Lower lobe of right lung (tissue), 2 donors: Measurements from ENCODE around the gene ITGA11. TPM values are rescaled to one million over a fixed set of nuclear protein-coding genes. Genes with fewer than 3 reads are reported as not detected.

ENCODE experiments used
- ATAC-seq, 2 donors: fragments of 200-7000 bp; cut with Tn5 transposase; one replicate each; pipeline ENCODE4 v1.9.1; 2020 to 2022; ENCODE audit warnings: mild to moderate bottlenecking in 2 of 2, moderate library complexity in 2 of 2
- DNase-seq: peaks from one replicate; pipeline ENCODE4 v3.0.0-alpha.2; 2020
- H3K27ac ChIP-seq: fragments of 200-600 bp; one replicate; pipeline ENCODE4 v1.8.0; 2022
- H3K27me3 ChIP-seq: fragments of 200-600 bp; one replicate; pipeline ENCODE4 v1.8.0; 2022; ENCODE audit warnings: low read depth
- H3K36me3 ChIP-seq: fragments of 200-600 bp; one replicate; pipeline ENCODE4 v1.8.0; 2022; ENCODE audit warnings: mild to moderate bottlenecking
- H3K4me1 ChIP-seq: fragments of 200-600 bp; one replicate; pipeline ENCODE4 v1.8.0; 2022
- H3K4me3 ChIP-seq: fragments of 200-600 bp; one replicate; pipeline ENCODE4 v1.8.0; 2022; ENCODE audit warnings: mild to moderate bottlenecking
- H3K9me3 ChIP-seq: fragments of 200-600 bp; one replicate; pipeline ENCODE4 v1.8.0; 2022
- CTCF ChIP-seq: fragments of 200-600 bp; IDR thresholded peaks from one replicate; pipeline ENCODE4 v1.8.0; 2022; ENCODE audit warnings: antibody characterized with exemption, mild to moderate bottlenecking
- intact Hi-C: fragments of 100-400 bp; cut with DNase I; formaldehyde crosslinking; loops from one replicate; pipeline ENCODE4 v1.11.0; 2022
- total RNA-seq: library from RNA; stranded (reverse); fragmentation: NEBNext Ultra II Directional; extraction: Animal tissue kit (Norgen Biotek cat#: 25700); gene quantifications from one replicate; pipeline ENCODE4 v1.2.1, GENCODE V29; 2021
- donor health status: DM: no; HTN: yes; CAD: no; lungs with severe emphysema.

The ITGA11 gene
- total RNA-seq, 1 donor from 2014 or later: 2.7 TPM

- intact Hi-C loops: no loop called here
- TF ChIP-seq CTCF: no peak
- DNase-seq: no peak
Observed at GRCh38 chr15:68417051-68417450, 14.9 kb downstream of the ITGA11 start.

GRCh38 chr15:68416158-68416535 lies 15.8 kb downstream of the ITGA11 start:
- no peaks in the 10 kb centered on the region for H3K9me3 ChIP-seq
- no peaks in the 10 kb centered on the region for H3K4me1 ChIP-seq
- ATAC-seq: no peak
- H3K27ac ChIP-seq: no peak overlapping the region
- H3K4me3 ChIP-seq: no peak overlapping the region
- H3K36me3 ChIP-seq: no peaks in the 10 kb centered on the region
- TF ChIP-seq CTCF: no peak
- no peak for DNase-seq
- H3K27me3 ChIP-seq: no peaks in the 10 kb centered on the region
- intact Hi-C loops: no loop called here

More at GRCh38 chr15:68417051-68417450, 14.9 kb downstream of the ITGA11 start:
- no peak overlapping the region for H3K27ac ChIP-seq
- no peaks in the 10 kb centered on the region for H3K27me3 ChIP-seq
- ATAC-seq: no peak
- H3K36me3 ChIP-seq: no peaks in the 10 kb centered on the region
- no peaks in the 10 kb centered on the region for H3K9me3 ChIP-seq
- H3K4me1 ChIP-seq: no peaks in the 10 kb centered on the region
- H3K4me3 ChIP-seq: no peak overlapping the region

GRCh38 chr15:68415501-68416157 lies 16.3 kb downstream of the ITGA11 start:
- Histone ChIP-seq H3K4me1 (no peaks in the 10 kb centered on the region), H3K4me3 (no peak overlapping the region), H3K27ac (no peak overlapping the region), H3K9me3 (no peaks in the 10 kb centered on the region), H3K27me3 (no peaks in the 10 kb centered on the region), H3K36me3 (no peaks in the 10 kb centered on the region)
- no peak for TF ChIP-seq CTCF
- DNase-seq (no peak), ATAC-seq (no peak)
- intact Hi-C loops: no loop called here

GRCh38 chr15:68415061-68415460 lies 16.9 kb downstream of the ITGA11 start:
- Histone ChIP-seq H3K4me1 (no peaks in the 10 kb centered on the region), H3K27me3 (no peaks in the 10 kb centered on the region), H3K27ac (no peak overlapping the region), H3K4me3 (no peak overlapping the region), H3K36me3 (no peaks in the 10 kb centered on the region), H3K9me3 (no peaks in the 10 kb centered on the region)
- ATAC-seq (no peak), DNase-seq (no peak)
- intact Hi-C loops: no loop called here
- TF ChIP-seq CTCF: no peak

- ATAC-seq (no peak), DNase-seq (no peak)
- Histone ChIP-seq H3K4me1 (no peaks in the 10 kb centered on the region), H3K36me3 (no peaks in the 10 kb centered on the region), H3K4me3 (no peak overlapping the region), H3K27ac (no peak overlapping the region), H3K27me3 (no peaks in the 10 kb centered on the region), H3K9me3 (no peaks in the 10 kb centered on the region)
- TF ChIP-seq CTCF: no peak
- intact Hi-C loops: no loop called here
Observed at GRCh38 chr15:68414591-68414990, 17.4 kb downstream of the ITGA11 start.
